H9 (cell line): ENCODE measurements around the gene AGK. TPM values are rescaled to one million over a fixed set of nuclear protein-coding genes. Genes with fewer than 3 reads are reported as not detected.

Source experiments
- DNase-seq: peaks from one replicate; pipeline ENCODE4 v3.0.0-alpha.2; 2017
- H2AFZ ChIP-seq: one replicate; pipeline ENCODE4 v1.6.1; 2013; ENCODE audit warnings: mild to moderate bottlenecking, low read length, control low read depth, moderate library complexity
- H2AK5ac ChIP-seq: 2 replicates; pipeline ENCODE4 v1.6.1; 2013; ENCODE audit warnings: low read length, control low read depth, mixed read lengths; ENCODE audit not compliant: insufficient read length
- H2BK120ac ChIP-seq: one replicate; pipeline ENCODE4 v1.6.1; 2013; ENCODE audit warnings: low read depth, mild to moderate bottlenecking, low read length, control low read depth, inconsistent platforms; ENCODE audit not compliant: poor library complexity, severe bottlenecking
- H2BK12ac ChIP-seq: 2 replicates; pipeline ENCODE4 v1.6.1; 2013; ENCODE audit warnings: low read length, control low read depth, mixed read lengths, low read depth; ENCODE audit not compliant: insufficient read length
- H2BK15ac ChIP-seq: 2 replicates; pipeline ENCODE4 v1.6.1; 2013; ENCODE audit warnings: low read depth, low read length, control low read depth
- H2BK20ac ChIP-seq: one replicate; pipeline ENCODE4 v1.6.1; 2013; ENCODE audit warnings: low read depth, mild to moderate bottlenecking, low read length, control low read depth, inconsistent platforms; ENCODE audit not compliant: poor library complexity, severe bottlenecking
- H2BK5ac ChIP-seq: 2 replicates; pipeline ENCODE4 v1.6.1; 2013; ENCODE audit warnings: low read length, control low read depth, mixed read lengths; ENCODE audit not compliant: insufficient read length
- H3K14ac ChIP-seq: 2 replicates; pipeline ENCODE4 v1.6.1; 2013; ENCODE audit warnings: low read length, control low read depth; ENCODE audit not compliant: insufficient read depth
- H3K18ac ChIP-seq: 2 replicates; pipeline ENCODE4 v1.6.1; 2013; ENCODE audit warnings: low read depth, mild to moderate bottlenecking, mixed read lengths, low read length, control low read depth; ENCODE audit not compliant: insufficient read length
- H3K23ac ChIP-seq: 2 replicates; pipeline ENCODE4 v1.6.1; 2013; ENCODE audit warnings: low read length, control low read depth, mixed read lengths, low read depth; ENCODE audit not compliant: insufficient read length
- H3K23me2 ChIP-seq: 2 replicates; pipeline ENCODE4 v1.6.1; 2013; ENCODE audit warnings: low read depth, mild to moderate bottlenecking, mixed read lengths, low read length, control low read depth; ENCODE audit not compliant: insufficient read length, poor library complexity, severe bottlenecking
- H3K27ac ChIP-seq: 2 replicates; pipeline ENCODE4 v1.5.1; 2013; ENCODE audit warnings: low read length, control low read depth, mixed read lengths, low read depth; ENCODE audit not compliant: insufficient read length
- H3K27me3 ChIP-seq: 2 replicates; pipeline ENCODE4 v1.6.1; 2013; ENCODE audit warnings: low read length, control low read depth, inconsistent platforms; ENCODE audit not compliant: insufficient read depth
- H3K4ac ChIP-seq: 2 replicates; pipeline ENCODE4 v1.6.1; 2013; ENCODE audit warnings: low read depth, mild to moderate bottlenecking, control low read depth, inconsistent platforms, low read length, moderate library complexity
- H3K4me1 ChIP-seq: 2 replicates; pipeline ENCODE4 v1.6.1; 2013; ENCODE audit warnings: low read length, control low read depth, inconsistent platforms; ENCODE audit not compliant: insufficient read depth
- H3K4me2 ChIP-seq: 2 replicates; pipeline ENCODE4 v1.6.1; 2013; ENCODE audit warnings: low read length, control low read depth, mixed read lengths; ENCODE audit not compliant: insufficient read length, insufficient read depth
- H3K56ac ChIP-seq: 2 replicates; pipeline ENCODE4 v1.6.1; 2013; ENCODE audit warnings: low read depth, mild to moderate bottlenecking, mixed read lengths, low read length, control low read depth; ENCODE audit not compliant: insufficient read length
- H3K79me1 ChIP-seq: 2 replicates; pipeline ENCODE4 v1.6.1; 2013; ENCODE audit warnings: low read depth, mild to moderate bottlenecking, moderate library complexity, low read length, control low read depth, inconsistent platforms; ENCODE audit not compliant: insufficient read depth, poor library complexity, severe bottlenecking
- H3K79me2 ChIP-seq: 2 replicates; pipeline ENCODE4 v1.6.1; 2013; ENCODE audit warnings: low read length, control low read depth, inconsistent platforms; ENCODE audit not compliant: insufficient read depth
- H3K9ac ChIP-seq: 2 replicates; pipeline ENCODE4 v1.6.1; 2013; ENCODE audit warnings: low read length, control low read depth, mixed read lengths; ENCODE audit not compliant: insufficient read length; ENCODE audit errors: extremely low read depth
- H3K9me3 ChIP-seq: one replicate; pipeline ENCODE4 v1.6.1; 2013; ENCODE audit warnings: low read depth, low read length, inconsistent platforms; ENCODE audit not compliant: control insufficient read depth
- H3T11ph ChIP-seq: one replicate; pipeline ENCODE4 v1.6.1; 2013; ENCODE audit warnings: mild to moderate bottlenecking, low read length, control low read depth, inconsistent platforms
- H4K20me1 ChIP-seq: one replicate; pipeline ENCODE4 v1.6.1; 2013; ENCODE audit not compliant: control insufficient read depth, insufficient read length, insufficient read depth
- H4K5ac ChIP-seq: 2 replicates; pipeline ENCODE4 v1.6.1; 2013; ENCODE audit warnings: low read depth, mild to moderate bottlenecking, mixed read lengths, low read length, control low read depth; ENCODE audit not compliant: insufficient read length
- H4K8ac ChIP-seq: replicated peaks from 2 replicates; pipeline ENCODE4 v1.6.1; 2013; ENCODE audit warnings: low read length, control low read depth, mixed read lengths, low read depth; ENCODE audit not compliant: insufficient read length
- H4K91ac ChIP-seq: 2 replicates; pipeline ENCODE4 v1.6.1; 2013; ENCODE audit warnings: low read depth, mild to moderate bottlenecking, moderate library complexity, mixed read lengths, low read length, control low read depth; ENCODE audit not compliant: insufficient read length
- H3K27ac Mint-ChIP-seq, 3 experiments: 2 replicates in 2 of 3; 3 replicates in 1 of 3; pipeline ENCODE4 v1.8.0; 2020 to 2021; ENCODE audit warnings: mixed read lengths in 3 of 3, mild to moderate bottlenecking in 1 of 3, moderate library complexity in 1 of 3
- H3K27me3 Mint-ChIP-seq: 2 replicates; pipeline ENCODE4 v1.8.0; 2021; ENCODE audit warnings: low read depth, mild to moderate bottlenecking, moderate library complexity, mixed read lengths
- H3K36me3 Mint-ChIP-seq, 3 experiments: 2 replicates in 2 of 3; 3 replicates in 1 of 3; pipeline ENCODE4 v1.8.0; 2020 to 2021; ENCODE audit warnings: low read depth in 3 of 3, mixed read lengths in 3 of 3; ENCODE audit not compliant: insufficient read depth in 1 of 3
- H3K4me1 Mint-ChIP-seq, 2 experiments: 2 replicates each; pipeline ENCODE4 v1.8.0; 2020; ENCODE audit warnings: mixed read lengths in 2 of 2
- H3K4me3 Mint-ChIP-seq, 2 experiments: 2 replicates in 1 of 2; 3 replicates in 1 of 2; pipeline ENCODE4 v1.8.0; 2020 to 2021; ENCODE audit warnings: mild to moderate bottlenecking in 2 of 2, mixed read lengths in 2 of 2, moderate library complexity in 1 of 2
- H3K9me3 Mint-ChIP-seq, 2 experiments: 2 replicates in 1 of 2; 3 replicates in 1 of 2; pipeline ENCODE4 v1.8.0; 2020; ENCODE audit warnings: mild to moderate bottlenecking in 2 of 2, mixed read lengths in 2 of 2, moderate library complexity in 1 of 2
- CTCF ChIP-seq: fragments of 200-600 bp; sonication (generic); conservative IDR thresholded peaks from 3 replicates; pipeline ENCODE4 v1.8.0; 2021; ENCODE audit warnings: antibody characterized with exemption, mild to moderate bottlenecking
- WGBS: extraction: QIAGEN DNeasy Blood & Tissue Kit; methylation state at CpG from one replicate; pipeline ENCODE4 v1.1.7; 2013; ENCODE audit warnings: missing lambda C conversion rate, low lambda C conversion rate, mixed read lengths; ENCODE audit not compliant: insufficient read length; ENCODE audit errors: extremely low coverage; 5-methylcytosine and 5-hydroxymethylcytosine counted together
- total RNA-seq: library from RNA; stranded (reverse); gene quantifications from 2 replicates; pipeline ENCODE4 v1.2.1, GENCODE V29; 2021

Gene AGK
- total RNA-seq, 1 experiment from 2014 or later, result 35.1 TPM

- no peak overlapping the region for H3K27ac ChIP-seq
- no peak overlapping the region for H2AK5ac ChIP-seq
- WGBS, result no CpG with 5 or more reads among the region's 3 CpGs
- Mint-ChIP-seq H3K27me3 (no peaks in the 10 kb centered on the region), H3K4me1 (peaks cover 7 to 14% of the 10 kb centered on the region in 2 experiments), H3K4me3 (no peak overlapping the region), H3K36me3 (peaks cover 17 to 26% (median 20%) of the 10 kb centered on the region in 3 experiments; a peak in 6 of 7 replicates), H3K27ac (no peak overlapping the region), H3K9me3 (peaks cover 2 to 3% of the 10 kb centered on the region in 2 experiments; a peak in 3 of 5 replicates)
- no peak overlapping the region for H4K5ac ChIP-seq
- no peak overlapping the region for H2AFZ ChIP-seq
- H3K79me1 ChIP-seq, result no peaks in the 10 kb centered on the region
- H3K18ac ChIP-seq, result no peak overlapping the region
- H3K9ac ChIP-seq, result no peak overlapping the region
- no peak overlapping the region for H2BK20ac ChIP-seq
- no peak overlapping the region for H3K23ac ChIP-seq
- no peaks in the 10 kb centered on the region for H3K23me2 ChIP-seq
- no peak overlapping the region for H3T11ph ChIP-seq
- no peak overlapping the region for H2BK12ac ChIP-seq
- H3K4me2 ChIP-seq, result no peak overlapping the region
- TF ChIP-seq CTCF, result no peak
- no peak overlapping the region for H3K14ac ChIP-seq
- no peak overlapping the region for H2BK120ac ChIP-seq
- H3K9me3 ChIP-seq, result no peaks in the 10 kb centered on the region
- no peak overlapping the region for H3K4ac ChIP-seq
- H2BK5ac ChIP-seq, result no peak overlapping the region
- H3K56ac ChIP-seq, result no peak overlapping the region
- no peaks in the 10 kb centered on the region for H3K27me3 ChIP-seq
- no peak overlapping the region for H2BK15ac ChIP-seq
- H4K91ac ChIP-seq, result no peak overlapping the region
- H3K79me2 ChIP-seq, result no peaks in the 10 kb centered on the region
- H4K8ac ChIP-seq, result no peak overlapping the region
- DNase-seq, result no peak
- H3K4me1 ChIP-seq, result peaks cover 5% of the 10 kb centered on the region; the same call in 1 of the 2 replicates
- no peaks in the 10 kb centered on the region for H4K20me1 ChIP-seq
Measured at GRCh38 chr7:141676618-141677017, 125.4 kb downstream of the AGK start.
